ENCODE results near the gene TMEM239.
"Not testable (repeated sequence)": the region's sequence is repeated elsewhere in the genome, so short reads cannot be mapped to it uniquely, and the experiment has no call there.

The TMEM239 gene

GRCh38 chr20:2820896-2821869 is 5.0 kb downstream of the TMEM239 start:
- no peak for DNase-seq

DNA sequence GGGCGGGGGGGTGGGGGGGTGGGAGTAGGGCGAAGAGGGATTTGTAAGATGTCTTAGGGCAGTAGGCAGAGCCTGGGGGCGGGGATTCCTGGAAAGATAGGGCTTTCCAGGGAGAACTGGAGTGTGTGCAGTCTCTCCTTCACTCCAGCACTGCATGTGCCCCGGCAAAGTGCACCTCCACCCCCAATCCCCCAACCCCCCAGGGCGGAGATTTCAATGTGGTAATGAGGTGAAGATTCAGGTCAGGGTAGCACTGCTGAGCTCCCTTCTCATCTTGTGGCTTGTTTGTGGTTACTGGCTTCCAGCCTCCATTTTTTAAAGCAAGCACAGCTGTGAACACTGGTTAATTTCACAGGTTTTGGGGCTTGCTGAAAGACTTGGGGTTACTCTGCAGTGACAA is 5.9 kb downstream of the TMEM239 start:
- DNase-seq = peak; percentile 32

DNA sequence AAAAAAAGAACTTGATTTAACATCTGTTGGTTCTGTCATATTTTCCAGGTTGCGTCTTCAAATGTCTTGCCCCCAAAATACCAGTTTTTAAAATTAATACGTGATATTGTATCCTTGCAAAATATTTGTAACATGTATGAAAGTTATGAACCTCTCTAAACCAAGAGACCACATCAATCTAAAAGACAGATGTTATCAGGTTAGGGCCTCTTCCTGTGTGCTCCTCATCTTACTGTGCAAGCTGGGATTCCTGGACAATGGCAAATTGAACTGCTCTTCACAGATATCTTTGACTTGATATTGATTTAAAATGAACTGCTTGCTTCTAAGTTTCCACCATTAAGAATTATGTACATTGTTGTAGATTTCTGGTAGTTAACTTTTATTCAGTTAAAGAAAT is 9.6 kb downstream of the TMEM239 start:
- DNase-seq = no peak

DNA sequence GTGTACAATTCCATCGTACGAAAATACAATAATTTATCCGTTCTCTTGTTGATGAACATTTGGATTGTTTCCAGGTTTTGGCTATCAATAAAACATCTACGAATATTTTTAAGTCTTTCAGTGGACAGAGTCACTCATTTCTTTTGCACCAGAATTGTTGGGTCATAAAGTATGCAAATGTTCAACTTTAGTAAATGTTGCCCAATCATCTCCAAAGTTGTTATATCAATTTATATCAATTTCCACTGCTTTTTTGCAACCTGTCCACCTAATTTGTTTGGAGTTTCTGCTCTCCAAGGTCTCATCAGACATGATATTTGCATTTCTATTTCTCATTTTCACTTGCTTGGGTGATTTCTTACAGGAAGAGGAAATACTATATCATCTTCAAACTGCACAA is 10.5 kb downstream of the TMEM239 start:
- DNase-seq = no peak

DNA sequence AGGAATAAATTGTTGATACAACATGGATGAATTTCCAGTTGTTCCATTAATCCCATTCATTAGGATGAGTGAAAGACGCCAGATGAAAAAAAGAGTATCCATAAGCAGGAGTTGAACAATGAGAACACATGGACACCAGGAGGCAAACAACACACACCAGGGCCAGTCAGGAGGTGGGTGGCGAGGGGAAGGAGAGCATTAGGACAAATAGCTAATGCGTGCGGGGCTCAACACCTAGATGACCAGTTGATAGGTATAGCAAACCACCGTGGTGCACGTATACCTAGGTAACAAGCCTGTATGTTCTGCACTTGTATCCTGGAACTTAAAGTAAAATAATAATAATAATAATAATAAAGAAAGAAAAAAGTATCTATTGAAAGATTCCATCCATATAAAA is 13.2 kb downstream of the TMEM239 start:
- DNase-seq = no peak

DNA sequence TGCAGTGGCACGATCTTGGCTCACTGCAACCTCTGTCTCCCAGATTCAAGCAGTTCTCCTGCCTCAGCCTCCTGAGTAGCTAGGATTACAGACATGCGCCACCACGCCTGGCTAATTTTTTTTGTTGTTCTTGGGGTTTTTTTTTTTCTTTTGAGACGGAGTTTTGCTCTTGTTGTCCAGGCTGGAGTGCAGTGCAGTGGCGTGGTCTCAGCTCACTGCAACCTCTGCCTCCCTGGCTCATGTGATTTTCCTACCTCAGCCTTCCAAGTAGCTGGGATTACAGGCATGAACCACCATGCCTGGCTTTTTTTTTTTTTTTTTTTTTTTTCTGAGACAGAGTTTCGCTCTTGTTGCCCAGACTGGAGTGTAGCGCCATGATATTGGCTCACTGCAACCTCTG is 15.0 kb downstream of the TMEM239 start:
- not testable (repeated sequence) for DNase-seq

GRCh38 chr20:2833761-2834160 is 17.6 kb downstream of the TMEM239 start:
- DNase-seq = no peak

DNA sequence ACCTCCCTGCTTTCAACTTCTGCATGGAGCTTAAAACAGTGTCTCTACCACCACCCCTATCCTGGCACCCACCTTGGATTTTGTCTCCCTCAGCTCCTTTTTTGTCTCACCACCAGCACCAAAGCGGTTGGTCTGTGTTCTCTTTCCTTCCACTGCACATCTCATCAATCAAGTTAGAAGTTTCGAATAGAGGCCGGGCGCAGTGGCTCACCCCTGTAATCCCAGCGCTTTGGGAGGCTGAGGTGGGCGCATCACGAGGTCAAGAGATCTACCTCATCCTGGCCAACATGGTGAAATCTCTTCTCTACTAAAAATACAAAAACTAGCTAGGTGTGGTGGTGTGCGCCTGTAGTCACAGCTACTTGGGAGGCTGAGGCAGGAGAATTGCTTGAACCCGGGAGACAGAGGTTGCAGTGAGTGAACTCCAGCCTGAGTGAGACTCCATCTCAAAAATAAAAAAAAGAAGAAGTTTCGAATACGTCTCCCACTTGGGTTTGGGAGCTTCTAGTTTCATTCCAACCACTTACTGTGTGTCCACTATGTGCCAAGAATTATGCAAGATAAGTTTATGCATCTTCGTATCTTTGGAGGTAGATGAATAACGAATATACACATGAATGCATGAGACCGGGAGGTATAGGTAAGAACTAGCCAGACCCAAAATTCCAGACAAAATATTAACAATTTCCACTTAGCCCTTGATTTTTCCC is 18.4 kb downstream of the TMEM239 start:
- DNase-seq = no peak

- no peak for DNase-seq
These were observed 19.2 kb downstream of the TMEM239 start for GRCh38 chr20:2835331-2835796.

- DNase-seq = no peak
These were observed 19.9 kb downstream of the TMEM239 start for GRCh38 chr20:2836035-2836434.

GRCh38 chr20:2837221-2837960 is 21.2 kb downstream of the TMEM239 start:
- no peak for DNase-seq

GRCh38 chr20:2838170-2838797 is 22.1 kb downstream of the TMEM239 start:
- DNase-seq = no peak

GRCh38 chr20:2838847-2839671 is 22.9 kb downstream of the TMEM239 start:
- no peak for DNase-seq

GRCh38 chr20:2839732-2840137 is 23.6 kb downstream of the TMEM239 start:
- DNase-seq = no peak

DNA sequence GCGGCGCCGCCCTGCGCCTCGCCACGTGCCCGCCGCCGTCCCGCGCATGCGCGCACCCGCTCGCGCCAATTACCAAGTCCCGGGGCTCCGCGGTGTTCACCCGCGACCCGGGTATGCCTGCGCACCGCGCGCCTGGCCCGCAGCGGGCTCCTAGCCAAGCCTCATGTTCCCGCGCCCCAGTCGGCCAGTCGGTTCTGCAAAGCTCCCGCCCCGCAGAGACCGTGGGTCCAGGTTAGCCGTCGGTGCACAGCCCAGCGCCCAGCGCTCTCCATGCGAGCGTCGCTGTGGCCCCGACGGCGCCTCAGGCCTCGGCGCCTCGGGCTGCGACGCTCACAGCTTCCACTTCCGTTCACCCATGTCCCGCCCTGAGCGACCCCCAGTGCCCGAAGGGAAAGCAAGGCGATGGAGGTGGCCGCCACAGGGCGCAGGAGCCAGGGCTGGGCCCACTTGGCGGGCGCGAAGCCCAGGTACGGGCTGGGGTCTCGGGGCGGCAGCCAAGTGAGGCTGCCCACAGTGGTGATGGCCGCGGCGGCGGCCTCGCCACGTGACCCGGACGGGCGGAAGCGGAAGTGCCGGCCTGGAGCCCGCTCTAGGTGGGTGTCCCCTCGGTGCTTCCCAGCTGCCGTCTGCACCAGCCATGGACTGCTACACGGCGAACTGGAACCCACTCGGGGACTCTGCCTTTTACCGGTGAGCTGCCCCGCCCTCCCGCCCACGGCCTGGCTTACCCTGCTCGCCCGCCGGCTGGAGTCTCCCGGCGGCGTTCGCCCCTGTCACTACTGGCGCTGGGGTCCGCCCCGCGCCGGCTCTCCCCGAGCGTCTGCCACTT is 24.2 kb downstream of the TMEM239 start, which contains the start of the genes PCED1A and VPS16:
Gene PCED1A (minus strand): TSS at position 518 of the 829 bp plus-strand sequence. CDS start 743 bp downstream, outside the sequence.
Gene VPS16 (plus strand): TSS at position 608 of the 829 bp plus-strand sequence. CDS start 30 bp downstream, at position 638.
- DNase-seq = peak; percentile 92

GRCh38 chr20:2840967-2841531 is 24.9 kb downstream of the TMEM239 start:
- peak; percentile 44 for DNase-seq

DNA sequence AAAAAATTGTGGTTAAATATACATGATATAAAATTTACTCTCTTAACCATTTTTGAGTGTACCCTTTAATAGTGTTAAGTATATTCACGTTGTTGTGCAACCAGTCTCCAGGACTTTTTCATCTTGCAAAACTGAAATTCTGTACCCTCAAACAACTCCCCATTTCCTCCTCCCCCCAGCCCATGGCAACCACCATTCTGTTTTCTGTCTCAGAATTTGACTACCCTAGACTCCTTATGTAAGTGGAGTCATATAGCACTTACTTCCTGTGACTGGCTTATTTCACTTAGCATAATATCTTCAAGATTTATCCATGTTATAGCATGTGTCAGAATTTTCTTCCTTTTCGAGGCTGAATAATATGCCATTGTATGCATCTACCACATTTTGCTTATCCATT is 29.4 kb downstream of the TMEM239 start:
- DNase-seq = no peak

DNA sequence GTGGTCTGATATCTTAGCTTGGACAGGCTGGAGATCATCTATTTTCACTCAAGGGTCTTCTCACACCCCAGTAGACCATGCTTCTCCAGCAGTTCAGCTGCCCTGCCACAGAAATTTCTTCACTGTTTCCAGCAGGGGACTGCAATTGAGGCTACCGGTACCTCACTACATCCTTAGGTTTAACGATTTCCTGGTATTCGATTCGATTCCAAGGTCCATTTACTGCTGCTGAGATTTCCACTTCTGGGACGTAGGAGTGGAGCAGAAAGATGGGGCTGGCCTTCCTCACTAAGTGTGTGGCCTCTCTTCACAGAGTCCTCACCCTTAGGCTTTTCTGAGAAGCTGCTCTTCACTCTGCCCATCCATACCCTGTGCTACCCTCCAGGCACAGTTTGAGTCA is 30.5 kb downstream of the TMEM239 start:
- DNase-seq = no peak

GRCh38 chr20:2847802-2848201 is 31.6 kb downstream of the TMEM239 start:
- DNase-seq = no peak

GRCh38 chr20:2849529-2849928 is 33.4 kb downstream of the TMEM239 start:
- no peak for DNase-seq

Data from activated naive CD4-positive, alpha-beta T cell treated with Interleukin-2 at 50 U/mL for 16 hours (primary cell).